Measurements from ENCODE around the gene GRK2. TPM values are rescaled to one million over a fixed set of nuclear protein-coding genes. Genes with fewer than 3 reads are reported as not detected.

The GRK2 gene
- total and polyA plus RNA-seq, 2 of the 13 experiments (the other 11 are each of a cell fraction or from before 2014, with no cell fraction given): 31.3 to 42.4 TPM

GRCh38 chr11:67288452-67289225 is 22.4 kb downstream of the GRK2 start (continued):
- TF ChIP-seq ZFP36L1 (CRISPR knock-in tag; IDR thresholded peaks at IDR 0.05): 0 out of 2 replicates have a peak, but pooled peaks have one; percentile 27
- no peak for TF ChIP-seq USF2 (IDR thresholded peaks at IDR 0.05; ENCODE audit: low read depth, low read length)
- no peak for TF ChIP-seq USF2 (CRISPR knock-in tag; IDR thresholded peaks at IDR 0.05; ENCODE audit: borderline replicate concordance)
- TF ChIP-seq AGO1 (IDR thresholded peaks at IDR 0.05; ENCODE audit: low read depth, low read length, poor library complexity, severe bottlenecking): peak; percentile 92
- peak; percentile 50; the same call in 1 of the 2 replicates for TF ChIP-seq ZSCAN20 (CRISPR knock-in tag; IDR thresholded peaks at IDR 0.05; ENCODE audit: borderline replicate concordance)
- peak; percentile 46; the same call in 1 of the 2 replicates for TF ChIP-seq ETV6 (CRISPR knock-in tag; conservative IDR thresholded peaks at IDR 0.05)
- TF ChIP-seq SALL2 (CRISPR knock-in tag; IDR thresholded peaks at IDR 0.05): peak; percentile 46; the same call in 1 of the 2 replicates
- TF ChIP-seq KDM3A (CRISPR knock-in tag; IDR thresholded peaks at IDR 0.05; ENCODE audit: low read depth): peak; percentile 49; the same call in 1 of the 2 replicates
- peak; percentile 94 for TF ChIP-seq ZNF350 (CRISPR knock-in tag; IDR thresholded peaks at IDR 0.05; ENCODE audit: borderline replicate concordance, low read depth)
- 0 out of 2 replicates have a peak, but pooled peaks have one; percentile 56 for TF ChIP-seq REL (CRISPR knock-in tag; conservative IDR thresholded peaks at IDR 0.05)
- TF ChIP-seq HOXA7 (CRISPR knock-in tag; IDR thresholded peaks at IDR 0.05): no peak
- peak; percentile 94 for TF ChIP-seq DMAP1 (CRISPR knock-in tag; IDR thresholded peaks at IDR 0.05)
- no peak for TF ChIP-seq NFIC (IDR thresholded peaks at IDR 0.05; ENCODE audit: low read length)
- TF ChIP-seq ZNF550 (CRISPR knock-in tag; IDR thresholded peaks at IDR 0.05; ENCODE audit: borderline replicate concordance): peak; percentile 87; the same call in 1 of the 2 replicates
- peak; percentile 79; the same call in 1 of the 2 replicates for TF ChIP-seq BRD4 (CRISPR knock-in tag; IDR thresholded peaks at IDR 0.05)
- TF ChIP-seq ZNF678 (CRISPR knock-in tag; IDR thresholded peaks at IDR 0.05): peak; percentile 85; the same call in 1 of the 2 replicates
- peak; percentile 41; the same call in 1 of the 2 replicates for TF ChIP-seq KLF6 (CRISPR knock-in tag; IDR thresholded peaks at IDR 0.05)
- peak; percentile 57; the same call in 1 of the 2 replicates for TF ChIP-seq ZNF605 (CRISPR knock-in tag; IDR thresholded peaks at IDR 0.05)
- TF ChIP-seq ZNF407 (CRISPR knock-in tag; IDR thresholded peaks at IDR 0.05; ENCODE audit: not compliant biosample characterization): peak; percentile 74
- peak; percentile 11; the same call in 1 of the 2 replicates for TF ChIP-seq ZNF629 (CRISPR knock-in tag; conservative IDR thresholded peaks at IDR 0.05)

Data from HepG2 (cell line).